HT1080 (cell line): ENCODE results near the gene TNS4. TPM values are rescaled to one million over a fixed set of nuclear protein-coding genes. Genes with fewer than 3 reads are reported as not detected.
A peak's percentile ranks its signal among the peaks of the same experiment; 100 is the strongest.

Source experiments
- DNase-seq: peaks from one replicate; pipeline ENCODE4 v3.0.0-alpha.2; 2015; ENCODE audit warnings: low read depth
- total RNA-seq: library from RNA; depleted of rRNA; stranded (reverse); fragments of >200 nt; shearing (Covaris generic); gene quantifications from 2 replicates; pipeline ENCODE4 v1.2.3, GENCODE V29; 2014

TNS4 gene
- total RNA-seq, 1 experiment from 2014 or later, result 0.95 TPM

- no peak for DNase-seq
Measured at GRCh38 chr17:40472733-40473452, 28.5 kb downstream of the TNS4 start.

- DNase-seq, result no peak
Measured at GRCh38 chr17:40471846-40472732, 29.3 kb downstream of the TNS4 start.

- peak; percentile 38 for DNase-seq
Measured at GRCh38 chr17:40470932-40471828, 30.2 kb downstream of the TNS4 start.

- no peak for DNase-seq
Measured at GRCh38 chr17:40469805-40470675, 31.4 kb downstream of the TNS4 start.

GRCh38 chr17:40468560-40468959 is 32.9 kb downstream of the TNS4 start:
- no peak for DNase-seq

- no peak for DNase-seq
Measured at GRCh38 chr17:40467281-40467867, 34.0 kb downstream of the TNS4 start.

GRCh38 chr17:40466298-40466971 is 35.0 kb downstream of the TNS4 start:
- no peak for DNase-seq

- DNase-seq, result no peak
Measured at GRCh38 chr17:40464392-40464855, 37.0 kb downstream of the TNS4 start.

GRCh38 chr17:40463122-40463550 is 38.3 kb downstream of the TNS4 start:
- DNase-seq, result no peak

GRCh38 chr17:40462343-40463121 is 38.9 kb downstream of the TNS4 start:
- DNase-seq, result no peak

- no peak for DNase-seq
Measured at GRCh38 chr17:40461732-40462342, 39.6 kb downstream of the TNS4 start.

- DNase-seq, result no peak
Measured at GRCh38 chr17:40460968-40461731, 40.3 kb downstream of the TNS4 start.

GRCh38 chr17:40460604-40460967 is 40.8 kb downstream of the TNS4 start:
- DNase-seq, result no peak

- DNase-seq, result no peak
Measured at GRCh38 chr17:40459636-40460603, 41.5 kb downstream of the TNS4 start.

GRCh38 chr17:40458851-40459482 is 42.5 kb downstream of the TNS4 start:
- DNase-seq, result no peak
